Neural progenitor cell (in vitro differentiated cells): ENCODE data around the gene SUMF1. TPM values are rescaled to one million over a fixed set of nuclear protein-coding genes. Genes with fewer than 3 reads are reported as not detected.

Source experiments
- DNase-seq: peaks from one replicate; pipeline ENCODE4 v3.0.0-alpha.2; 2016; ENCODE audit warnings: low spot score
- H2AFZ ChIP-seq: fragments of 200-600 bp; sonication (generic); replicated peaks from 2 replicates; pipeline ENCODE4 v1.6.1; 2016; ENCODE audit warnings: antibody characterized with exemption
- H3F3A ChIP-seq: fragments of 200-600 bp; sonication (generic); 2 replicates; pipeline ENCODE4 v1.6.1; 2016; ENCODE audit warnings: antibody characterized with exemption, low read depth
- H3K27ac ChIP-seq: fragments of 200-600 bp; sonication (generic); 2 replicates; pipeline ENCODE4 v1.5.1; 2016; ENCODE audit warnings: mild to moderate bottlenecking
- H3K27me3 ChIP-seq: fragments of 200-600 bp; sonication (generic); 2 replicates; pipeline ENCODE4 v1.6.1; 2016; ENCODE audit warnings: mild to moderate bottlenecking, moderate library complexity
- H3K36me3 ChIP-seq: fragments of 200-600 bp; sonication (generic); 2 replicates; pipeline ENCODE4 v1.5.1; 2016
- H3K4me1 ChIP-seq: fragments of 200-600 bp; sonication (generic); 2 replicates; pipeline ENCODE4 v1.6.1; 2016; ENCODE audit warnings: mixed run types
- H3K4me2 ChIP-seq: fragments of 200-600 bp; sonication (generic); 2 replicates; pipeline ENCODE4 v1.6.1; 2016
- H3K4me3 ChIP-seq: fragments of 200-600 bp; sonication (generic); 2 replicates; pipeline ENCODE4 v1.5.1; 2016
- H3K79me2 ChIP-seq: fragments of 200-600 bp; sonication (generic); 2 replicates; pipeline ENCODE4 v1.6.1; 2016; ENCODE audit warnings: low read depth
- H3K9ac ChIP-seq: fragments of 200-600 bp; sonication (generic); 2 replicates; pipeline ENCODE4 v1.6.1; 2016
- H3K9me3 ChIP-seq: fragments of 200-600 bp; sonication (generic); 2 replicates; pipeline ENCODE4 v1.5.1; 2016; ENCODE audit warnings: low read depth
- H4K20me1 ChIP-seq: fragments of 200-600 bp; sonication (generic); 2 replicates; pipeline ENCODE4 v1.6.1; 2016; ENCODE audit warnings: low read depth
- H3K27ac Mint-ChIP-seq: 3 replicates; pipeline ENCODE4 v1.8.0; 2021; ENCODE audit warnings: mixed read lengths
- H3K27me3 Mint-ChIP-seq: 2 replicates; pipeline ENCODE4 v1.8.0; 2022; ENCODE audit warnings: low read depth, mild to moderate bottlenecking, inconsistent platforms, moderate library complexity, mixed read lengths; ENCODE audit not compliant: insufficient read depth
- H3K36me3 Mint-ChIP-seq: 3 replicates; pipeline ENCODE4 v1.8.0; 2021; ENCODE audit warnings: mixed read lengths
- H3K4me1 Mint-ChIP-seq: 3 replicates; pipeline ENCODE4 v1.8.0; 2021; ENCODE audit warnings: mixed read lengths
- H3K4me3 Mint-ChIP-seq: 3 replicates; pipeline ENCODE4 v1.8.0; 2021; ENCODE audit warnings: mild to moderate bottlenecking, moderate library complexity, mixed read lengths
- H3K9me3 Mint-ChIP-seq: 3 replicates; pipeline ENCODE4 v1.8.0; 2020; ENCODE audit warnings: mixed read lengths
- EZH2 ChIP-seq: fragments of 200-600 bp; sonication (generic); IDR thresholded peaks from 2 replicates; pipeline ENCODE4 v1.6.1; 2017; ENCODE audit warnings: antibody characterized with exemption, mild to moderate bottlenecking, moderate library complexity
- EZH2phosphoT487 ChIP-seq: fragments of 200-600 bp; sonication (generic); IDR thresholded peaks from 2 replicates; pipeline ENCODE4 v1.6.1; 2017; ENCODE audit warnings: antibody characterized with exemption
- total RNA-seq: library from RNA; depleted of rRNA; stranded (reverse); fragments of >200 nt; gene quantifications from 2 replicates; pipeline ENCODE4 v1.2.3, GENCODE V29; 2015; ENCODE audit warnings: low replicate concordance
- TF ChIP-seq, protein P1 (sequence below): fragments of 200-600 bp; sonication (generic); IDR thresholded peaks from 2 replicates; pipeline ENCODE4 v1.5.1; 2017; ENCODE audit warnings: antibody characterized with exemption, mild to moderate bottlenecking

The SUMF1 gene
- total RNA-seq, 1 donor from 2014 or later, result 10.6 TPM

DNA sequence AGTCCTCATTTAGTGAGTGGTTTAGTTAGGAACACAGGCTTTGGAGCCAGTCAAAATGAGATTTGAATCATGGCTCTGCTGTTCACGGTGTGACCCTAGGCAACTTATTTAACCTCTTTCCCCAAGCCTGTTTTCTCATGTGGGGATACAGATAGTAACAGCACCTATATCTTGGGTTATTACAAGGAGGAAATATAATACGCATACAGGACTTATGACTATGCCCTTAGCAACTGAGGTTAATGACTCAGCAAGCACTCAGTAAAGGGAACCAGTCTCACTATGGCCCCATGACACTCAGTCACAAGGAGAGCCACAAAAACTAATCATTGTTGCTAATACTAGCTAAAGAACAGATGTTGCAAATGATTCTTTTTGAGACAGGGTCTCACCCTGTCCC, 45.9 kb downstream of the SUMF1 start:
- Histone ChIP-seq H3K36me3 (no peaks in the 10 kb centered on the region), H3K9me3 (no peaks in the 10 kb centered on the region), H3K4me1 (no peaks in the 10 kb centered on the region), H3K9ac (no peak overlapping the region), H3K27ac (no peak overlapping the region), H3K4me3 (no peak overlapping the region), H3K4me2 (no peak overlapping the region), H4K20me1 (no peaks in the 10 kb centered on the region), H3K79me2 (no peaks in the 10 kb centered on the region), H2AFZ (no peak overlapping the region), H3F3A (no peaks in the 10 kb centered on the region), H3K27me3 (no peaks in the 10 kb centered on the region)
- TF ChIP-seq EZH2 (no peak), EZH2phosphoT487 (no peak)
- TF ChIP-seq, protein P1, sequence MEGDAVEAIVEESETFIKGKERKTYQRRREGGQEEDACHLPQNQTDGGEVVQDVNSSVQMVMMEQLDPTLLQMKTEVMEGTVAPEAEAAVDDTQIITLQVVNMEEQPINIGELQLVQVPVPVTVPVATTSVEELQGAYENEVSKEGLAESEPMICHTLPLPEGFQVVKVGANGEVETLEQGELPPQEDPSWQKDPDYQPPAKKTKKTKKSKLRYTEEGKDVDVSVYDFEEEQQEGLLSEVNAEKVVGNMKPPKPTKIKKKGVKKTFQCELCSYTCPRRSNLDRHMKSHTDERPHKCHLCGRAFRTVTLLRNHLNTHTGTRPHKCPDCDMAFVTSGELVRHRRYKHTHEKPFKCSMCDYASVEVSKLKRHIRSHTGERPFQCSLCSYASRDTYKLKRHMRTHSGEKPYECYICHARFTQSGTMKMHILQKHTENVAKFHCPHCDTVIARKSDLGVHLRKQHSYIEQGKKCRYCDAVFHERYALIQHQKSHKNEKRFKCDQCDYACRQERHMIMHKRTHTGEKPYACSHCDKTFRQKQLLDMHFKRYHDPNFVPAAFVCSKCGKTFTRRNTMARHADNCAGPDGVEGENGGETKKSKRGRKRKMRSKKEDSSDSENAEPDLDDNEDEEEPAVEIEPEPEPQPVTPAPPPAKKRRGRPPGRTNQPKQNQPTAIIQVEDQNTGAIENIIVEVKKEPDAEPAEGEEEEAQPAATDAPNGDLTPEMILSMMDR, result no peak
- H3K27me3 Mint-ChIP-seq, result no peaks in the 10 kb centered on the region
- no peak for DNase-seq
- no peak overlapping the region for H3K27ac Mint-ChIP-seq
- H3K9me3 Mint-ChIP-seq, result no peaks in the 10 kb centered on the region
- no peaks in the 10 kb centered on the region for H3K36me3 Mint-ChIP-seq
- H3K4me3 Mint-ChIP-seq, result no peak overlapping the region
- H3K4me1 Mint-ChIP-seq, result peaks cover 2% of the 10 kb centered on the region

DNA sequence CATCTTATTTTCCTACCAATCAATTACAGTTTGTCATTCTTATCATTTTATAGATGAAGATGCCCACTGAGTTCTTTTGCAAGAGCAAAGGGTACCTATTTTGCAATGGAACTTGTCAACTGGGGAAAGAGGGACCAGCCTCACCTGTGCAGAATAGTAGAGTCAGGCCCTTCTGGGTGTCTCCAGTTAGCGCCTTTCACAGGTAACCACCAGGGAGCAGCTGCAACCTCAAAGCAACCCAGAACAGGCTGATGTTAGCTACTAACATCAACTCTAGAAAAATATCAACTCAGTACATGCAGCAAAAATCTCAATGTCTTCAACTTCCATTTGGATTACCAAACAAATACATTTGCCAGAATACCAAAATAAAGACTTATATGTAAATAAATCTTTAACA, 47.1 kb downstream of the SUMF1 start:
- Histone ChIP-seq H3K9ac (no peak overlapping the region), H4K20me1 (no peaks in the 10 kb centered on the region), H3K36me3 (no peaks in the 10 kb centered on the region), H3K27me3 (no peaks in the 10 kb centered on the region), H3K27ac (no peak overlapping the region), H3K4me2 (no peak overlapping the region), H3F3A (no peaks in the 10 kb centered on the region), H2AFZ (no peak overlapping the region), H3K4me1 (no peaks in the 10 kb centered on the region), H3K9me3 (no peaks in the 10 kb centered on the region), H3K4me3 (no peak overlapping the region), H3K79me2 (no peaks in the 10 kb centered on the region)
- H3K27ac Mint-ChIP-seq, result no peak overlapping the region
- no peaks in the 10 kb centered on the region for H3K9me3 Mint-ChIP-seq
- no peaks in the 10 kb centered on the region for H3K36me3 Mint-ChIP-seq
- H3K27me3 Mint-ChIP-seq, result no peaks in the 10 kb centered on the region
- TF ChIP-seq, protein P1, result no peak
- TF ChIP-seq EZH2phosphoT487, result no peak
- no peak for TF ChIP-seq EZH2
- H3K4me3 Mint-ChIP-seq, result no peak overlapping the region
- no peaks in the 10 kb centered on the region for H3K4me1 Mint-ChIP-seq
- DNase-seq, result no peak

DNA sequence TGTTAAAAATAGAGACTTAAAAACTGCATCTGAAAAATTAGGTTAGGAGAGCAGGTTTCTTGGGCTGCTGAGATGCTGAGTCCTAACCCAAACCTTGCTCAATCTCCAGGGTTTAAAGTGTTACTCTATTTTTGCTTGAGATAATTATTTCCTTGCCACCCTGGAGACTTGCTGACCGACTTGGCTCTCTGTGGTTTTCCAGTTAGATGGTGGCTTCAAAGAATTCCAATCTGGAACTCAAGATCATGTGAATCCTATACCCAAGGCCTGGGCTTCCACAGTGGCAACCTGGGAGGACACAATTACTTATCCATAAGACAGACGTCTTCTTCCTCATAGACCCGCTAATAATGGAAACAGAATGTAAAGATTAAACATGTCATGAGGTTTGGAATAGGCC, 47.7 kb downstream of the SUMF1 start:
- Histone ChIP-seq H4K20me1 (no peaks in the 10 kb centered on the region), H3K4me2 (no peak overlapping the region), H2AFZ (no peak overlapping the region), H3F3A (no peaks in the 10 kb centered on the region), H3K79me2 (no peaks in the 10 kb centered on the region), H3K27ac (no peak overlapping the region), H3K9ac (no peak overlapping the region), H3K4me3 (no peak overlapping the region), H3K4me1 (no peaks in the 10 kb centered on the region), H3K9me3 (no peaks in the 10 kb centered on the region), H3K36me3 (no peaks in the 10 kb centered on the region), H3K27me3 (no peaks in the 10 kb centered on the region)
- Mint-ChIP-seq H3K9me3 (no peaks in the 10 kb centered on the region), H3K4me3 (no peak overlapping the region), H3K27me3 (no peaks in the 10 kb centered on the region), H3K4me1 (no peaks in the 10 kb centered on the region), H3K36me3 (no peaks in the 10 kb centered on the region), H3K27ac (no peak overlapping the region)
- TF ChIP-seq, protein P1, result no peak
- no peak for TF ChIP-seq EZH2phosphoT487
- no peak for TF ChIP-seq EZH2
- DNase-seq, result no peak

DNA sequence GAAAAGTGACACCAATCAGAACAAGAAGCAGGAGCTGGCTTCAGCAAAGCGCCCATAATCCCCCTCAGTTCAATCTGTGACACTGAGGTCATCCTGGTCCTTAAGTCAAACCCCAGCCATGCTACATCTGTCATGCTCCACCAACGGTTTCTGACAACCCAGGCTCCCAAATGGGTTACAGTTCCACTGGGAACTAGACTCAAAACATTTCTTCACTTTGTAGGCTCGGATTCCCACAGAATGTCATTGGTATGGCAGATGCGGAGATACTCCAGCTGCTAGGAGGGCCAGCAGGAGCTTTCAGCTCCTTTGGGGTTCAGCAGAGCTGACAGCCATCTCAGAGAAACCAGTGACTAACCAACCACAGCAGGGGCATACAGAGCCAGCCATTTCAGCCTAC, 48.9 kb downstream of the SUMF1 start:
- Histone ChIP-seq H3K79me2 (no peaks in the 10 kb centered on the region), H3K4me3 (no peak overlapping the region), H3K4me1 (no peaks in the 10 kb centered on the region), H3K4me2 (no peak overlapping the region), H3K27me3 (no peaks in the 10 kb centered on the region), H3K9me3 (no peaks in the 10 kb centered on the region), H4K20me1 (no peaks in the 10 kb centered on the region), H2AFZ (no peak overlapping the region), H3F3A (no peaks in the 10 kb centered on the region), H3K27ac (no peak overlapping the region), H3K36me3 (no peaks in the 10 kb centered on the region), H3K9ac (no peak overlapping the region)
- Mint-ChIP-seq H3K36me3 (no peaks in the 10 kb centered on the region), H3K4me3 (no peak overlapping the region), H3K9me3 (no peaks in the 10 kb centered on the region), H3K27me3 (no peaks in the 10 kb centered on the region), H3K4me1 (no peaks in the 10 kb centered on the region), H3K27ac (no peak overlapping the region)
- no peak for DNase-seq
- TF ChIP-seq, protein P1, result no peak
- TF ChIP-seq EZH2 (no peak), EZH2phosphoT487 (no peak)
